K562 (cell line): Measurements from ENCODE around the gene DIPK1B. TPM values are rescaled to one million over a fixed set of nuclear protein-coding genes. Genes with fewer than 3 reads are reported as not detected.

Experiments used
- HIVEP1 ChIP-seq: fragments of 250-450 bp; sonication (Bioruptor Pico); IDR thresholded peaks from 2 replicates; pipeline ENCODE4 v1.4.0; 2020; ENCODE audit warnings: mild to moderate bottlenecking
- HNRNPUL1 ChIP-seq: fragments of 200-400 bp; formaldehyde crosslinking; IDR thresholded peaks from 2 replicates; pipeline ENCODE4 v1.6.1; 2017; ENCODE audit warnings: low read length
- RFX1 ChIP-seq: fragments of 450-650 bp; IDR thresholded peaks from 2 replicates; pipeline ENCODE4 v1.6.1; 2016; ENCODE audit warnings: mild to moderate bottlenecking, moderate library complexity
- SIX5 ChIP-seq, 2 experiments: IDR thresholded peaks; 2 replicates each; pipeline ENCODE4 v1.6.1; 2011; ENCODE audit warnings: low read length in 2 of 2, borderline replicate concordance in 1 of 2, low read depth in 1 of 2, mild to moderate bottlenecking in 1 of 2, moderate library complexity in 1 of 2; ENCODE audit not compliant: insufficient read depth in 1 of 2
- STAG1 ChIP-seq: sonication (generic); formaldehyde crosslinking; IDR thresholded peaks from 2 replicates; pipeline ENCODE4 v1.5.0; 2020; ENCODE audit warnings: missing genetic modification reagents, borderline replicate concordance
- ZNF224 ChIP-seq: sonication (generic); formaldehyde crosslinking; IDR thresholded peaks from 2 replicates; pipeline ENCODE4 v1.8.0; 2022; ENCODE audit warnings: mild to moderate bottlenecking, missing genetic modification reagents
- ZNF274 ChIP-seq: IDR thresholded peaks from 2 replicates; pipeline ENCODE4 v1.6.1; 2011; ENCODE audit warnings: low read depth, mild to moderate bottlenecking, low read length, moderate library complexity, borderline replicate concordance
- ZNF707 ChIP-seq: fragments of 250-450 bp; sonication (Bioruptor Pico); conservative IDR thresholded peaks from 2 replicates; pipeline ENCODE4 v1.8.0; 2022; ENCODE audit warnings: inconsistent platforms, mild to moderate bottlenecking, moderate library complexity
- polyA plus RNA-seq, 8 experiments: library from polyadenylated mRNA; depleted of rRNA in 4 of 8; stranded (reverse) in 5 of 8; unstranded in 3 of 8; fragments of >200 nt; fragmentation: Nextera tagmentation in 2 of 8; fragmentation: Illumina TruSeq in 1 of 8; extraction: Ambion mirVana in 2 of 8; extraction: Trizol in 1 of 8; gene quantifications; 2 replicates each; pipeline versions ENCODE4 v1.2.1 to v1.2.3, GENCODE V29; 2011 to 2014; ENCODE audit warnings: inconsistent platforms in 1 of 8, missing spikeins in 1 of 8
- total RNA-seq, 7 experiments: library from RNA; depleted of rRNA in 6 of 7; stranded (reverse); fragments of >200 nt in 6 of 7; fragmentation: Illumina TruSeq in 2 of 7; extraction: Trizol in 2 of 7; gene quantifications; 2 replicates each; pipeline versions ENCODE4 v1.2.1 to v1.2.3, GENCODE V29; 2011 to 2021; ENCODE audit warnings: low replicate concordance in 1 of 7
- TF ChIP-seq, protein P1 (sequence below): sonication (generic); formaldehyde crosslinking; IDR thresholded peaks from 2 replicates; pipeline ENCODE4 v1.8.1; 2023; ENCODE audit warnings: mild to moderate bottlenecking, missing genetic modification reagents
- TF ChIP-seq, protein P2 (sequence below): fragments of 450-650 bp; formaldehyde crosslinking; conservative IDR thresholded peaks from 2 replicates; pipeline ENCODE4 v1.4.0; 2022; ENCODE audit warnings: mild to moderate bottlenecking, missing genetic modification characterization
- TF ChIP-seq, protein P3 (sequence below), 2 experiments: fragments of 450-650 bp; IDR thresholded peaks; 2 replicates each; pipeline ENCODE4 v1.6.1; 2016
- TF ChIP-seq, protein P4 (sequence below): fragments of 450-650 bp; formaldehyde crosslinking; IDR thresholded peaks from 2 replicates; pipeline ENCODE4 v1.4.0; 2020; ENCODE audit warnings: mild to moderate bottlenecking, moderate library complexity
- TF ChIP-seq, protein P5 (sequence below): fragments of 450-650 bp; IDR thresholded peaks from 2 replicates; pipeline ENCODE4 v1.7.1; 2018; ENCODE audit warnings: mild to moderate bottlenecking, low read depth; ENCODE audit not compliant: partially characterized antibody
- TF ChIP-seq, protein P6 (sequence below): fragments of 250-450 bp; sonication (Bioruptor Pico); IDR thresholded peaks from 2 replicates; pipeline ENCODE4 v1.5.0; 2021; ENCODE audit warnings: mild to moderate bottlenecking, moderate library complexity

DIPK1B gene
- total and polyA plus RNA-seq, 9 of the 15 experiments (the other 6 are each of a cell fraction or from before 2014, with no cell fraction given), result 0.08 to 22.3 (median 5.9) TPM

DNA sequence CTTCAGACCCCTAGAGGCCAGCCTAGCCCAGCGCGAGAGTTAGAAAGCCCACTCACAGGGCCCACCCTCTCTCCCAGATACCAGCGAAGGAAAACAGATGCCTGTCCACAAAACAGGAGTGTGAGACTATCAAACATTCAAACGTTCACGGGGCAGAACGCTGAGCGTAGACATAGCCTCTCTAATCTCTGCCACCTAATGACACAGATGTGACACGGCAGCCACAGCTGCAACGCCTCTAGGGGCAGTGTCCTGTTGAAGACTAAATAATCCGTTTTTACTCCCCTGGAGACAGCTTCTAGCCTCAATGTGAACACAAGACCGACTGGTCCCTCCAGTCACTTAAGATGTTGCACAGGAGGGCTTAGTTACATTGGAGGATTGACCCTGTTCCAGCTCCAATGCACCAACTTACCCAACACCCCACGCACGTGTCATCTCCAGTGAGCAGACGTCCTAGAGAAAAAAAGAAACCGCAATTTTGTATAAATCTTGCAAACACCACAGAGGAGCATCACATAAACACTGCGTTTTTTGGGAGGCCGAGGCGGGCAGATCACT is 14.3 kb downstream of the DIPK1B start (continued):
- TF ChIP-seq, protein P1, sequence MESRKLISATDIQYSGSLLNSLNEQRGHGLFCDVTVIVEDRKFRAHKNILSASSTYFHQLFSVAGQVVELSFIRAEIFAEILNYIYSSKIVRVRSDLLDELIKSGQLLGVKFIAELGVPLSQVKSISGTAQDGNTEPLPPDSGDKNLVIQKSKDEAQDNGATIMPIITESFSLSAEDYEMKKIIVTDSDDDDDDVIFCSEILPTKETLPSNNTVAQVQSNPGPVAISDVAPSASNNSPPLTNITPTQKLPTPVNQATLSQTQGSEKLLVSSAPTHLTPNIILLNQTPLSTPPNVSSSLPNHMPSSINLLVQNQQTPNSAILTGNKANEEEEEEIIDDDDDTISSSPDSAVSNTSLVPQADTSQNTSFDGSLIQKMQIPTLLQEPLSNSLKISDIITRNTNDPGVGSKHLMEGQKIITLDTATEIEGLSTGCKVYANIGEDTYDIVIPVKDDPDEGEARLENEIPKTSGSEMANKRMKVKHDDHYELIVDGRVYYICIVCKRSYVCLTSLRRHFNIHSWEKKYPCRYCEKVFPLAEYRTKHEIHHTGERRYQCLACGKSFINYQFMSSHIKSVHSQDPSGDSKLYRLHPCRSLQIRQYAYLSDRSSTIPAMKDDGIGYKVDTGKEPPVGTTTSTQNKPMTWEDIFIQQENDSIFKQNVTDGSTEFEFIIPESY (CRISPR knock-in tag), result 0 out of 2 replicates have a peak, but pooled peaks have one; percentile 35
- TF ChIP-seq, protein P2, sequence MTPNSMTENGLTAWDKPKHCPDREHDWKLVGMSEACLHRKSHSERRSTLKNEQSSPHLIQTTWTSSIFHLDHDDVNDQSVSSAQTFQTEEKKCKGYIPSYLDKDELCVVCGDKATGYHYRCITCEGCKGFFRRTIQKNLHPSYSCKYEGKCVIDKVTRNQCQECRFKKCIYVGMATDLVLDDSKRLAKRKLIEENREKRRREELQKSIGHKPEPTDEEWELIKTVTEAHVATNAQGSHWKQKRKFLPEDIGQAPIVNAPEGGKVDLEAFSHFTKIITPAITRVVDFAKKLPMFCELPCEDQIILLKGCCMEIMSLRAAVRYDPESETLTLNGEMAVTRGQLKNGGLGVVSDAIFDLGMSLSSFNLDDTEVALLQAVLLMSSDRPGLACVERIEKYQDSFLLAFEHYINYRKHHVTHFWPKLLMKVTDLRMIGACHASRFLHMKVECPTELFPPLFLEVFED, result no peak
- TF ChIP-seq ZNF707 (CRISPR knock-in tag) (no peak), SIX5 (IDR thresholded peaks at IDR 0.05; ENCODE audit: borderline replicate concordance in 1 of 2, insufficient read depth in 1 of 2, low read depth in 1 of 2, low read length in 2 of 2) (no peak), ZNF274 (no peak), HIVEP1 (CRISPR knock-in tag) (no peak), HNRNPUL1 (no peak; the same call in 1 of the 2 replicates), ZNF224 (CRISPR knock-in tag) (no peak), RFX1 (no peak), STAG1 (CRISPR knock-in tag) (no peak)
- TF ChIP-seq, protein P3, sequence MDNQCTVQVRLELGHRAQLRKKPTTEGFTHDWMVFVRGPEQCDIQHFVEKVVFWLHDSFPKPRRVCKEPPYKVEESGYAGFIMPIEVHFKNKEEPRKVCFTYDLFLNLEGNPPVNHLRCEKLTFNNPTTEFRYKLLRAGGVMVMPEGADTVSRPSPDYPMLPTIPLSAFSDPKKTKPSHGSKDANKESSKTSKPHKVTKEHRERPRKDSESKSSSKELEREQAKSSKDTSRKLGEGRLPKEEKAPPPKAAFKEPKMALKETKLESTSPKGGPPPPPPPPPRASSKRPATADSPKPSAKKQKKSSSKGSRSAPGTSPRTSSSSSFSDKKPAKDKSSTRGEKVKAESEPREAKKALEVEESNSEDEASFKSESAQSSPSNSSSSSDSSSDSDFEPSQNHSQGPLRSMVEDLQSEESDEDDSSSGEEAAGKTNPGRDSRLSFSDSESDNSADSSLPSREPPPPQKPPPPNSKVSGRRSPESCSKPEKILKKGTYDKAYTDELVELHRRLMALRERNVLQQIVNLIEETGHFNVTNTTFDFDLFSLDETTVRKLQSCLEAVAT (IDR thresholded peaks at IDR 0.05), result no peak
- TF ChIP-seq, protein P4, sequence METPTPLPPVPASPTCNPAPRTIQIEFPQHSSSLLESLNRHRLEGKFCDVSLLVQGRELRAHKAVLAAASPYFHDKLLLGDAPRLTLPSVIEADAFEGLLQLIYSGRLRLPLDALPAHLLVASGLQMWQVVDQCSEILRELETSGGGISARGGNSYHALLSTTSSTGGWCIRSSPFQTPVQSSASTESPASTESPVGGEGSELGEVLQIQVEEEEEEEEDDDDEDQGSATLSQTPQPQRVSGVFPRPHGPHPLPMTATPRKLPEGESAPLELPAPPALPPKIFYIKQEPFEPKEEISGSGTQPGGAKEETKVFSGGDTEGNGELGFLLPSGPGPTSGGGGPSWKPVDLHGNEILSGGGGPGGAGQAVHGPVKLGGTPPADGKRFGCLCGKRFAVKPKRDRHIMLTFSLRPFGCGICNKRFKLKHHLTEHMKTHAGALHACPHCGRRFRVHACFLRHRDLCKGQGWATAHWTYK (CRISPR knock-in tag), result peak; percentile 73
- TF ChIP-seq, protein P5, sequence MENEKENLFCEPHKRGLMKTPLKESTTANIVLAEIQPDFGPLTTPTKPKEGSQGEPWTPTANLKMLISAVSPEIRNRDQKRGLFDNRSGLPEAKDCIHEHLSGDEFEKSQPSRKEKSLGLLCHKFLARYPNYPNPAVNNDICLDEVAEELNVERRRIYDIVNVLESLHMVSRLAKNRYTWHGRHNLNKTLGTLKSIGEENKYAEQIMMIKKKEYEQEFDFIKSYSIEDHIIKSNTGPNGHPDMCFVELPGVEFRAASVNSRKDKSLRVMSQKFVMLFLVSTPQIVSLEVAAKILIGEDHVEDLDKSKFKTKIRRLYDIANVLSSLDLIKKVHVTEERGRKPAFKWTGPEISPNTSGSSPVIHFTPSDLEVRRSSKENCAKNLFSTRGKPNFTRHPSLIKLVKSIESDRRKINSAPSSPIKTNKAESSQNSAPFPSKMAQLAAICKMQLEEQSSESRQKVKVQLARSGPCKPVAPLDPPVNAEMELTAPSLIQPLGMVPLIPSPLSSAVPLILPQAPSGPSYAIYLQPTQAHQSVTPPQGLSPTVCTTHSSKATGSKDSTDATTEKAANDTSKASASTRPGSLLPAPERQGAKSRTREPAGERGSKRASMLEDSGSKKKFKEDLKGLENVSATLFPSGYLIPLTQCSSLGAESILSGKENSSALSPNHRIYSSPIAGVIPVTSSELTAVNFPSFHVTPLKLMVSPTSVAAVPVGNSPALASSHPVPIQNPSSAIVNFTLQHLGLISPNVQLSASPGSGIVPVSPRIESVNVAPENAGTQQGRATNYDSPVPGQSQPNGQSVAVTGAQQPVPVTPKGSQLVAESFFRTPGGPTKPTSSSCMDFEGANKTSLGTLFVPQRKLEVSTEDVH, result peak; percentile 27
- TF ChIP-seq, protein P6, sequence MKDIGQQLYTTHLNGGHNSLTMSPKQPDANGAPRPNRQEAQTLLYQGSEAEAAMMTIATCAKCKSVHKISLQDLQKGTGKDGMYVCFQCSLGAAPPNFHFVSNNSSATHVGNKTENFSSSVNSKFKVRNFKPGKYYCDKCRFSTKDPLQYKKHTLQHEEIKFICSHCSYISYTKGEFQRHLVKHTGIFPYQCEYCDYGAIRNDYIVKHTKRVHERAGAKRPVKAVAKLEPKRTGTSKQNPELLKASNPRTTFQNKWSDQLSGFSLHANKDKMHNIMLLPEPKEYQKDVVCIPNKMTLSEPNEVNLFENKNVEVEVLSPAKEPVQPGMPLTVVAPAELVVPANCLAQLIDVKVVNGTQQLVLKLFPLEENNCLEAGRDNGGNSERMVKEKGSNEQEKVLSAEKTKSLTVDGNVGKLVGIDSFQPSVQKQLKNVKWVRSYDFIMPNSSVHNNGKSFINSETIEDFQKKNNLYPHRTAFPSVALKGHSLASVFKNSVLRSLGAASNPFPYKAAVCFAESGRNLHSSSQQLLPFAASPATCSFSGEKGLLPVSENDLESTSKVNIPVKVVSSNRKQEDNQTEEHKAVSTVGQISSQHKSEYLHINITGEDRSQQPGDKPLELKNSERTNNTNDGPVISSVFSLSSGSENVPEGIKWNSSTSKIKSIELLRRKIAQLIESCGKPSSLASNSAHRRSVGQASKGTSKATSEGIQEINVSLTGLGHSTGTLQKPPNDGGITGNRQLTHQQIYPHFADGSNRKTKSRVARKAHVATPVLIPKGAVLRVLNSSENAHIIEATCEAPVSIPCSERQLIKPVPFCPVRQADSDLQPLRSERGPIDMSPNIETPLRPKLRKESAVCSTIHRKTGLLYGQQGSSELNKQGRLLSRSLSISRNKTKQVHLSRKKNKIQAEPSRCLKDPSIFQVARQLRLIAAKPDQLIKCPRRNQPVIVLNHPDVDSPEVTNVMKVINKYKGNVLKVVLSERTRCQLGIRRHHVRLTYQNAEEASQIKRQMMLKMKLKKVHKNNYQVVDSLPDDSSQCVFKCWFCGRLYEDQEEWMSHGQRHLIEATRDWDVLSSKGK (CRISPR knock-in tag), result no peak
